DND-41 (cell line): ENCODE measurements around the gene RASL10B.

Source experiments
- CTCF ChIP-seq: IDR thresholded peaks from 2 replicates; pipeline ENCODE4 v1.5.1; 2012; ENCODE audit warnings: borderline replicate concordance, low read length, moderate library complexity, mild to moderate bottlenecking; ENCODE audit not compliant: poor library complexity, severe bottlenecking; ENCODE audit errors: extremely low read depth
- EZH2 ChIP-seq: IDR thresholded peaks from 3 replicates; pipeline ENCODE4 v1.6.1; 2012; ENCODE audit warnings: borderline replicate concordance, low read depth, mild to moderate bottlenecking, moderate library complexity, low read length, inconsistent platforms; ENCODE audit not compliant: severe bottlenecking

- TF ChIP-seq CTCF = no peak
- TF ChIP-seq EZH2 = no peak
Observed at GRCh38 chr17:35725802-35726126, 5.7 kb upstream of the RASL10B start.
